K562 (cell line): ENCODE measurements around the gene SPATA31C1. TPM values are rescaled to one million over a fixed set of nuclear protein-coding genes. Genes with fewer than 3 reads are reported as not detected.

Experiments used
- BHLHE40 ChIP-seq: IDR thresholded peaks from 2 replicates; pipeline ENCODE4 v1.6.1; 2011; ENCODE audit warnings: low read length, improper control_type of control experiment
- BRD4 ChIP-seq: fragments of 200-600 bp; sonication (generic); IDR thresholded peaks from 2 replicates; pipeline ENCODE4 v1.6.1; 2017; ENCODE audit warnings: inconsistent platforms
- CTCF ChIP-seq, 3 experiments: IDR thresholded peaks in 2 of 3; conservative IDR thresholded peaks in 1 of 3; 2 replicates each; pipeline ENCODE4 v1.5.1; 2011 to 2012; ENCODE audit warnings: low read length in 3 of 3, mild to moderate bottlenecking in 3 of 3, control low read depth in 2 of 3, improper control_type of control experiment in 1 of 3, inconsistent platforms in 1 of 3, low read depth in 1 of 3, mixed read lengths in 1 of 3, moderate library complexity in 1 of 3; ENCODE audit not compliant: insufficient read depth in 2 of 3
- FOXK2 ChIP-seq, 2 experiments: fragments of 450-650 bp; IDR thresholded peaks in 1 of 2; conservative IDR thresholded peaks in 1 of 2; 2 replicates each; pipeline ENCODE4 v1.6.1; 2016; ENCODE audit warnings: low read depth in 2 of 2, mild to moderate bottlenecking in 1 of 2
- FUS ChIP-seq: fragments of 200-400 bp; formaldehyde crosslinking; optimal IDR thresholded peaks from 2 replicates; pipeline ENCODE3; 2017; ENCODE audit warnings: low read depth, low read length
- HMGXB4 ChIP-seq: sonication (generic); formaldehyde crosslinking; IDR thresholded peaks from 2 replicates; pipeline ENCODE4 v1.8.1; 2023; ENCODE audit warnings: mild to moderate bottlenecking, missing genetic modification reagents
- HSF4 ChIP-seq: fragments of 250-450 bp; sonication (Bioruptor Pico); IDR thresholded peaks from 2 replicates; pipeline ENCODE4 v2.1.2; 2022; ENCODE audit warnings: mild to moderate bottlenecking, moderate library complexity, borderline replicate concordance
- KDM1A ChIP-seq, 2 experiments: fragments of 450-650 bp; IDR thresholded peaks; 2 replicates each; pipeline ENCODE4 v1.6.1; 2016; ENCODE audit warnings: mild to moderate bottlenecking in 2 of 2
- KDM4B ChIP-seq, 2 experiments: fragments of 450-650 bp in 1 of 2; sonication (generic) in 1 of 2; IDR thresholded peaks; 2 replicates each; pipeline ENCODE4 v1.6.1; 2016 to 2017; ENCODE audit warnings: borderline replicate concordance in 2 of 2, antibody characterized with exemption in 1 of 2, low read depth in 1 of 2, mild to moderate bottlenecking in 1 of 2
- MAFF ChIP-seq: IDR thresholded peaks from 2 replicates; pipeline ENCODE4 v1.6.1; 2012; ENCODE audit warnings: low read length, improper control_type of control experiment
- MCM7 ChIP-seq, 2 experiments: fragments of 450-650 bp; IDR thresholded peaks; 2 replicates each; pipeline ENCODE4 v1.6.1; 2016 to 2018
- MIER1 ChIP-seq: fragments of 450-650 bp; IDR thresholded peaks from 2 replicates; pipeline ENCODE4 v1.6.1; 2016; ENCODE audit warnings: antibody characterized with exemption, mild to moderate bottlenecking, low read depth
- MLLT1 ChIP-seq, 2 experiments: fragments of 450-650 bp; IDR thresholded peaks; 2 replicates each; pipeline ENCODE4 v1.6.1; 2016
- RNF2 ChIP-seq: sonication (generic); IDR thresholded peaks from 2 replicates; pipeline ENCODE4 v1.6.1; 2016
- SIN3B ChIP-seq: fragments of 450-650 bp; IDR thresholded peaks from 2 replicates; pipeline ENCODE4 v1.6.1; 2017; ENCODE audit warnings: low read depth, mild to moderate bottlenecking, moderate library complexity
- SMARCE1 ChIP-seq: fragments of 450-650 bp; IDR thresholded peaks from 2 replicates; pipeline ENCODE4 v1.7.1; 2016; ENCODE audit warnings: mild to moderate bottlenecking
- YY1 ChIP-seq, 3 experiments: IDR thresholded peaks; 2 replicates each; pipeline ENCODE4 v1.6.1; 2011; ENCODE audit warnings: low read length in 2 of 3, mild to moderate bottlenecking in 2 of 3, moderate library complexity in 2 of 3, borderline replicate concordance in 1 of 3, control low read depth in 1 of 3, low read depth in 1 of 3; ENCODE audit not compliant: insufficient read depth in 3 of 3, insufficient replicate concordance in 2 of 3, control insufficient read depth in 1 of 3, insufficient read length in 1 of 3; ENCODE audit errors: extremely low read depth in 1 of 3
- ZNF134 ChIP-seq: fragments of 250-450 bp; sonication (Bioruptor Pico); conservative IDR thresholded peaks from 2 replicates; pipeline ENCODE4 v1.4.0; 2020
- ZNF316 ChIP-seq: fragments of 450-650 bp; IDR thresholded peaks from 2 replicates; pipeline ENCODE4 v1.6.1; 2016
- ZNF695 ChIP-seq: fragments of 450-650 bp; formaldehyde crosslinking; IDR thresholded peaks from 2 replicates; pipeline ENCODE4 v1.4.0; 2020; ENCODE audit warnings: mild to moderate bottlenecking, moderate library complexity
- polyA plus RNA-seq, 8 experiments: library from polyadenylated mRNA; depleted of rRNA in 4 of 8; stranded (reverse) in 5 of 8; unstranded in 3 of 8; fragments of >200 nt; fragmentation: Nextera tagmentation in 2 of 8; fragmentation: Illumina TruSeq in 1 of 8; extraction: Ambion mirVana in 2 of 8; extraction: Trizol in 1 of 8; gene quantifications; 2 replicates each; pipeline versions ENCODE4 v1.2.1 to v1.2.3, GENCODE V29; 2011 to 2014; ENCODE audit warnings: inconsistent platforms in 1 of 8, missing spikeins in 1 of 8
- total RNA-seq, 7 experiments: library from RNA; depleted of rRNA in 6 of 7; stranded (reverse); fragments of >200 nt in 6 of 7; fragmentation: Illumina TruSeq in 2 of 7; extraction: Trizol in 2 of 7; gene quantifications; 2 replicates each; pipeline versions ENCODE4 v1.2.1 to v1.2.3, GENCODE V29; 2011 to 2021; ENCODE audit warnings: low replicate concordance in 1 of 7
- TF ChIP-seq, protein P1 (sequence below): fragments of 450-650 bp; IDR thresholded peaks from 2 replicates; pipeline ENCODE4 v1.7.1; 2018; ENCODE audit warnings: mild to moderate bottlenecking, low read depth; ENCODE audit not compliant: partially characterized antibody

The SPATA31C1 gene
- total and polyA plus RNA-seq, 9 of the 15 experiments (the other 6 are each of a cell fraction or from before 2014, with no cell fraction given): 0.03 to 0.15 (median 0.05) TPM; not detected in 3

- TF ChIP-seq MLLT1 (IDR thresholded peaks at IDR 0.05): no peak
- TF ChIP-seq HMGXB4 (CRISPR knock-in tag): no peak
- TF ChIP-seq BRD4: no peak
- no peak for TF ChIP-seq ZNF695 (CRISPR knock-in tag)
- TF ChIP-seq SMARCE1: no peak
- TF ChIP-seq YY1 (IDR thresholded peaks at IDR 0.05; ENCODE audit: borderline replicate concordance in 1 of 3, control insufficient read depth in 1 of 3, extremely low read depth in 1 of 3, insufficient read depth in 3 of 3, insufficient read length in 1 of 3, insufficient replicate concordance in 2 of 3, low read depth in 1 of 3, low read length in 2 of 3): peak; percentile 20 to 94 (median 84)
- TF ChIP-seq MIER1: no peak
- no peak for TF ChIP-seq RNF2
- TF ChIP-seq FOXK2 (conservative IDR thresholded peaks at IDR 0.05 in 1 of 2, IDR thresholded peaks at IDR 0.05 in 1 of 2; ENCODE audit: low read depth in 2 of 2): peak in 1 of 2 experiments; percentile 43; a peak in 1 of 4 replicates
- no peak for TF ChIP-seq ZNF134 (CRISPR knock-in tag)
- 0 out of 2 replicates have a peak, but pooled peaks have one; percentile 20 for TF ChIP-seq BHLHE40
- no peak for TF ChIP-seq SIN3B
- no peak for TF ChIP-seq MCM7 (IDR thresholded peaks at IDR 0.05)
- TF ChIP-seq KDM4B (IDR thresholded peaks at IDR 0.05; ENCODE audit: borderline replicate concordance in 2 of 2, low read depth in 1 of 2): no peak
- peak; percentile 49 to 51 (median 50) for TF ChIP-seq CTCF (IDR thresholded peaks at IDR 0.05 in 2 of 3, conservative IDR thresholded peaks at IDR 0.05 in 1 of 3; ENCODE audit: insufficient read depth in 2 of 3, low read depth in 1 of 3, low read length in 3 of 3)
- TF ChIP-seq ZNF316: peak; percentile 89
- no peak for TF ChIP-seq HSF4 (CRISPR knock-in tag)
- no peak for TF ChIP-seq KDM1A (IDR thresholded peaks at IDR 0.05)
- no peak for TF ChIP-seq FUS
- TF ChIP-seq, protein P1, sequence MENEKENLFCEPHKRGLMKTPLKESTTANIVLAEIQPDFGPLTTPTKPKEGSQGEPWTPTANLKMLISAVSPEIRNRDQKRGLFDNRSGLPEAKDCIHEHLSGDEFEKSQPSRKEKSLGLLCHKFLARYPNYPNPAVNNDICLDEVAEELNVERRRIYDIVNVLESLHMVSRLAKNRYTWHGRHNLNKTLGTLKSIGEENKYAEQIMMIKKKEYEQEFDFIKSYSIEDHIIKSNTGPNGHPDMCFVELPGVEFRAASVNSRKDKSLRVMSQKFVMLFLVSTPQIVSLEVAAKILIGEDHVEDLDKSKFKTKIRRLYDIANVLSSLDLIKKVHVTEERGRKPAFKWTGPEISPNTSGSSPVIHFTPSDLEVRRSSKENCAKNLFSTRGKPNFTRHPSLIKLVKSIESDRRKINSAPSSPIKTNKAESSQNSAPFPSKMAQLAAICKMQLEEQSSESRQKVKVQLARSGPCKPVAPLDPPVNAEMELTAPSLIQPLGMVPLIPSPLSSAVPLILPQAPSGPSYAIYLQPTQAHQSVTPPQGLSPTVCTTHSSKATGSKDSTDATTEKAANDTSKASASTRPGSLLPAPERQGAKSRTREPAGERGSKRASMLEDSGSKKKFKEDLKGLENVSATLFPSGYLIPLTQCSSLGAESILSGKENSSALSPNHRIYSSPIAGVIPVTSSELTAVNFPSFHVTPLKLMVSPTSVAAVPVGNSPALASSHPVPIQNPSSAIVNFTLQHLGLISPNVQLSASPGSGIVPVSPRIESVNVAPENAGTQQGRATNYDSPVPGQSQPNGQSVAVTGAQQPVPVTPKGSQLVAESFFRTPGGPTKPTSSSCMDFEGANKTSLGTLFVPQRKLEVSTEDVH: no peak
- peak; percentile 41; the same call in 1 of the 2 replicates for TF ChIP-seq MAFF
Measured at GRCh38 chr9:87909310-87910041, 8.3 kb upstream of the SPATA31C1 start (continued).
